Heart left ventricle (tissue), 13 donors: Measurements from ENCODE around the gene XYLT2.
"Not testable (repeated sequence)": the region's sequence is repeated elsewhere in the genome, so short reads cannot be mapped to it uniquely, and the experiment has no call there.

Source experiments
- CTCF ChIP-seq, 12 donors: fragments of 200-600 bp; sonication (generic) in 4 of 12; IDR thresholded peaks; one replicate each; pipeline versions ENCODE4 v1.5.0 to v1.8.0; 2018 to 2022; ENCODE audit warnings: antibody characterized with exemption in 12 of 12, mild to moderate bottlenecking in 5 of 12
- POLR2A ChIP-seq, 2 donors: fragments of 450-650 bp; IDR thresholded peaks; one replicate each; pipeline ENCODE4 v1.6.1; 2017; ENCODE audit warnings: antibody characterized with exemption in 2 of 2, mild to moderate bottlenecking in 2 of 2, moderate library complexity in 2 of 2
- donor health status: ischemic (EF 13 %, LVEDD 7.1; RV severe dilation, severe dysfunction).
- donor health status: DM: no; HTN: yes; CAD: no.
- donor health status: DM: no; HTN: no; CAD: no.
- donor health status: ischemic (EF 25% LVEDD 6.9; RV normal size, moderate dysfunction).
- donor health status: ischemic (EF 25% LVEDD 5.7; RV mildly dilated, moderate dysfunction).
- donor health status: ischemic (EF 35%, LVEDD 5.7; RV mildly dilated, moderate dysfunction).
- donor health status: nonischemic (EF 11% LVEDD 7.7; RV severe dilation, severe dysfunction).
- donor health status: DM: yes; HTN: yes; CAD: no.
- donor health status: PGD.
- donor health status: ischemic (EF 29% LVEDD 5.4; RV normal size, mild dysfunction).
- donor health status: nonischemic (EF 23%, LVEDD 6.1; RV moderate dilation, normal function).

GRCh38 chr17:50316660-50317059 is 29.3 kb upstream of the XYLT2 start:
- TF ChIP-seq CTCF, POLR2A (IDR thresholded peaks at IDR 0.05): not testable (repeated sequence)
